BE2C (cell line): ENCODE results near the gene TMC4.

Source experiments
- DNase-seq: peaks from one replicate; pipeline ENCODE4 v3.0.0-alpha.2; 2020
- H3K27me3 ChIP-seq: fragments of 250-450 bp; sonication (Bioruptor Pico); 2 replicates; pipeline ENCODE4 v1.5.1; 2020; ENCODE audit warnings: mild to moderate bottlenecking
- H3K36me3 ChIP-seq: fragments of 250-450 bp; sonication (Bioruptor Pico); 2 replicates; pipeline ENCODE4 v1.5.1; 2020; ENCODE audit warnings: mild to moderate bottlenecking
- H3K4me1 ChIP-seq: fragments of 250-450 bp; sonication (Bioruptor Pico); 2 replicates; pipeline ENCODE4 v1.5.1; 2020
- H3K4me3 ChIP-seq: 2 replicates; pipeline ENCODE4 v1.5.1; 2011; ENCODE audit warnings: low read depth, low read length
- H3K9me3 ChIP-seq: fragments of 250-450 bp; sonication (Bioruptor Pico); 2 replicates; pipeline ENCODE4 v1.5.1; 2020
- TF ChIP-seq, protein P1 (sequence below): IDR thresholded peaks from 2 replicates; pipeline ENCODE4 v1.5.1; 2012; ENCODE audit warnings: mild to moderate bottlenecking, low read depth, low read length

The TMC4 gene

DNA sequence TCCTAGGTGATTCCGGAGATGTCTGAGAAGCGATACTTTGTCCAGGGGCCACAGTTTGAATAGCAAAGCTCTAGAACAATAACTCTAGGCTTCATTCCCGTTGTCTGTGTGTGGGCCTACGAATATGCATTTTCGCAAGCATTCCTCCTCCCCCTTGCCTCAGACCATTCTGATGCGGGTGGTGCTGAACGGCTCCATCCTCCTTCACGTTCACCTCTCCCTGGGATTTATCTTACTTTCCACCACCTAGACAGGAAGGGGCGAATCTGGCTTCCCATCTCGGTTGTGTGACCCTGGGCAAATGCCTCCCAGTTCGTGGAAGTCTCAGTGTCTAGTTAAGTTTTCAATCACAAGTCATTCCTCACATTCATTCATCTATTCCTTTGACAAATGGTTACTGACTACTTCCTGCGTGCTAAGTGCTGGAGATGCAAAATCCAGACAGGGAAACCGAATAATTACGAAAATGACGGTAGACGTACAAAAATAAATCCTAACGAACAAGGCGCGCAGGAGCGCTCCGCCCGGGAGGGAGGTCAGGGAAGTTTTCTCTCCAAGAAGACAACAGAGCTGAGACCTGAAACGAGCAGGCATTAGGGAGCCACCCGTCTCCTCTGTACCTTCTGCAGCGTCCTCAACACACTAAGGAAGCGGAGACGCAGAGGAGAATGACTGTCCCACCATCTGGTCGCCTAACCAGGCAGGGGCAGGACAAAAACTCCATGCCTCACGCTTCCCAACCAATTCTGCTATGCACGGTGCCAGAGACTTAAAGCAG lies 36.7 kb downstream of the TMC4 start:
- Histone ChIP-seq H3K9me3 (no peaks in the 10 kb centered on the region), H3K36me3 (peaks cover 10% of the 10 kb centered on the region), H3K27me3 (no peaks in the 10 kb centered on the region), H3K4me3 (peak overlapping the region; percentile 60), H3K4me1 (no peaks in the 10 kb centered on the region)
- no peak for DNase-seq
- TF ChIP-seq, protein P1, sequence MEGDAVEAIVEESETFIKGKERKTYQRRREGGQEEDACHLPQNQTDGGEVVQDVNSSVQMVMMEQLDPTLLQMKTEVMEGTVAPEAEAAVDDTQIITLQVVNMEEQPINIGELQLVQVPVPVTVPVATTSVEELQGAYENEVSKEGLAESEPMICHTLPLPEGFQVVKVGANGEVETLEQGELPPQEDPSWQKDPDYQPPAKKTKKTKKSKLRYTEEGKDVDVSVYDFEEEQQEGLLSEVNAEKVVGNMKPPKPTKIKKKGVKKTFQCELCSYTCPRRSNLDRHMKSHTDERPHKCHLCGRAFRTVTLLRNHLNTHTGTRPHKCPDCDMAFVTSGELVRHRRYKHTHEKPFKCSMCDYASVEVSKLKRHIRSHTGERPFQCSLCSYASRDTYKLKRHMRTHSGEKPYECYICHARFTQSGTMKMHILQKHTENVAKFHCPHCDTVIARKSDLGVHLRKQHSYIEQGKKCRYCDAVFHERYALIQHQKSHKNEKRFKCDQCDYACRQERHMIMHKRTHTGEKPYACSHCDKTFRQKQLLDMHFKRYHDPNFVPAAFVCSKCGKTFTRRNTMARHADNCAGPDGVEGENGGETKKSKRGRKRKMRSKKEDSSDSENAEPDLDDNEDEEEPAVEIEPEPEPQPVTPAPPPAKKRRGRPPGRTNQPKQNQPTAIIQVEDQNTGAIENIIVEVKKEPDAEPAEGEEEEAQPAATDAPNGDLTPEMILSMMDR = no peak

DNA sequence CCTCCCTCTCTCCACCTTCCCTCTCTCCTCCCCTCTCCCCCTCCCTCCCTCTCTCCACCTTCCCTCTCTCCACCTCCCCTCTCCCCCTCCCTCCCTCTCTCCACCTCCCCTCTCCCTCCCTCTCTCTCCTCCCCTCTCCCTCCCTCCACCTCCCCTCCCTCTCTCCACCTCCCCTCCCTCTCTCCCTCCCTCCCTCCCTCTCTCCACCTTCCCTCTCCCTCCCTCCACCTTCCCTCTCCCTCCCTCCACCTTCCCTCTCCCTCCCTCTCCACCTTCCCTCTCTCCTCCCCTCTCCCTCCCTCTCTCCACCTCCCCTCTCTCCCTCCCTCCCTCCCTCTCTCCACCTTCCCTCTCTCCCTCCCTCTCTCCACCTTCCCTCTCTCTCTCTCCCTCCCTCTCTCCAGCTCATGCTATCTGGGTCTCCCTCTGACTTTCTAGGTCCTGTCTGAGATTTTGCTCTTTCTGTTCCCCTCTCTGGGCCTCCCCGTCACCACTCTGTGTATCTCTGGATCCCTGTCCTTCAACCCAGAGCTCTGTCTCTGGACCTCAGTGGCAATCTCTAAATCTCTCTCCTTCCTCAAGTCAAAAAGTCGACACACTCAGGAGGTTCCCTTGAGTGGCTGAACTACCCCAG lies 38.9 kb downstream of the TMC4 start:
- H3K4me1 ChIP-seq = no peaks in the 10 kb centered on the region
- no peaks in the 10 kb centered on the region for H3K9me3 ChIP-seq
- no peak overlapping the region for H3K4me3 ChIP-seq
- H3K27me3 ChIP-seq = no peaks in the 10 kb centered on the region
- DNase-seq = no peak
- TF ChIP-seq, protein P1 = no peak
- peaks cover 13% of the 10 kb centered on the region for H3K36me3 ChIP-seq

DNA sequence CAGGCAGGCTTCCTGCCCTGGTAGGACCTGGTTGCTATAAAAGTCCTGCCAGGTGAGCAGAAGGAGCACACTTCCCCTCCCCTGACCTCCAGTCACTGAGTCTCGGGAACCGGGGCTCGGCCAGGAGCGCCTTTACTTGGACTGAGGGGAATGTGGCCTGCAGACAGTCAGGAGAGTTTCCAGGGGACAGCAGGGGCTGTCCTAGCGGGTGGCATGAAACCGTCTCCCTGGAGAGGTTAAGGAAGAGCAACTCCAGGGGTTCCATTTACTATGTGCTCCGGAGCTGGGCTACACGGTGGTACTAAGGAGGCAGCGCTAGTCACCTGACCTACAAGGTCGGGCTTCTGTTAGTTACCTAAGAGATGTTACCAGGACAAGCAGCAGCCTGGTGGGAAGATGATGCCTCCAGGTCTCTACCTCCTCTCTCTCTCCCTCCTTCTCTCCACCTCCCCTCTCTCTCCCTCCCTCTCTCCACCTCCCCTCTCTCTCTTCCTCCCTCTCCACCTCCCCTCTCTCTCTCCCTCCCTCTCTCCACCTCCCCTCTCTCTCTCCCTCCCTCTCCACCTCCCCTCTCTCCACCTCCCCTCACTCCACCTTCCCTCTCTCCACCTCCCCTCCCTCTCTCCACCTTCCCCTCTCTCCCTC lies 39.5 kb downstream of the TMC4 start:
- Histone ChIP-seq H3K9me3 (no peaks in the 10 kb centered on the region), H3K27me3 (no peaks in the 10 kb centered on the region), H3K36me3 (peaks cover 18% of the 10 kb centered on the region), H3K4me3 (no peak overlapping the region), H3K4me1 (no peaks in the 10 kb centered on the region)
- DNase-seq = peak; percentile 29
- TF ChIP-seq, protein P1 = no peak

DNA sequence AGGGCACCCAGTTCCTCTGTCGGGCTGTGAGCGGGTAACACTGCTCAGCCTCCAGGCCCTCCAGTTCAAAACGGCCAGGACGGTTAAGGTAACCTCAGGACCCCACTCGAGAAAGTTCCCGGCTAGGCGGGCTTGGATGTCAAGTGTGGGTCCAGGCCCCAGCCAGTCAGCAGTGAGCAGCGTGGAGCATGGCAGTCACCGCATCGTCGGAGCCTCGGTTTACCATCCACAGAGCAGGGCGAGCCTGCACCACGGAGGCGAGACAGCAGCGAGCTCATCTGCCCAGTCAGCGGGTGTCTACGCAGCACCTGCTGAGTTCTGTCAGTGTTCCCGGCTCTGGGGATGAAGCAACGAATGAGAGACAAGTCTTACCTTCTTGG lies 43.4 kb downstream of the TMC4 start:
- Histone ChIP-seq H3K9me3 (no peaks in the 10 kb centered on the region), H3K4me1 (no peaks in the 10 kb centered on the region), H3K36me3 (peaks cover 48% of the 10 kb centered on the region), H3K27me3 (no peaks in the 10 kb centered on the region), H3K4me3 (no peak overlapping the region)
- TF ChIP-seq, protein P1 = no peak
- no peak for DNase-seq

DNA sequence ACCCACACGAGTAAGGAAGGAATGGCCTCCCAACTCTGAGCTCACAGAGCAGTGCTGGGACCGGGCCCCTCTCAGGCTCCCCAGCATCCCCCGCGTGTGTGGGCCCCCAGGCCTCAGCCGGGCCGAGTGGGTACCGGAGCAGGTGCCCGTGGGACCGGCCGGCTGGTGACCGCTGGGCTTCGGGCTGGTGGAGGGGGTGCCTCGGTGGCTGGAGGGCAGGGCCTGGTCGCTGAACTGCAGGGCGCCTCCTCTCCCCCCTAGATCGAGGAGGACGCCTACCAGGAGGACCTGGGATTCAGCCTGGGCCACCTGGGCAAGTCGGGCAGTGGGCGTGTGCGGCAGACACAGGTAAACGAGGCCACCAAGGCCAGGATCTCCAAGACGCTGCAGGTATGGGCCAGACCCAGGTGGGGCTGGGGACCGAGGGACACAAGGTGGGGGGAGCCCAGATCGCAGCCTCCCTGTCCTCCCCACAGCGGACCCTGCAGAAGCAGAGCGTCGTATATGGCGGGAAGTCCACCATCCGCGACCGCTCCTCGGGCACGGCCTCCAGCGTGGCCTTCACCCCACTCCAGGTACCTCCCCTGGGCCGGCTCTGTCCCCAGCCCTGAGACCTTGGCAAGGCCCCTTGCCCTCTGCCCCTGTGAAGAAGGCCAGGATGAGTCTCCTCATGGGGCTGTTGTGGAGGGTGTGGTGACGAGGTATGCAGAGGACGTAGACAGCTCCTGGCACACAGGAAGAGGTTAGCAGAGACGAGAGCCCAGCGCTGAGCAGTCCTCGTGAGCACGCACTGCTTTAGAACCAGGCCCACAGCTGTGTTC lies 44.0 kb downstream of the TMC4 start:
- TF ChIP-seq, protein P1 = no peak
- H3K27me3 ChIP-seq = no peaks in the 10 kb centered on the region
- peaks cover 54% of the 10 kb centered on the region for H3K36me3 ChIP-seq
- H3K4me1 ChIP-seq = no peaks in the 10 kb centered on the region
- no peak for DNase-seq
- no peak overlapping the region for H3K4me3 ChIP-seq
- no peaks in the 10 kb centered on the region for H3K9me3 ChIP-seq
